ENCODE measurements around the gene COL28A1. TPM values are rescaled to one million over a fixed set of nuclear protein-coding genes. Genes with fewer than 3 reads are reported as not detected.

The COL28A1 gene
- total RNA-seq, 1 donor from 2014 or later: 18.3 TPM

DNA sequence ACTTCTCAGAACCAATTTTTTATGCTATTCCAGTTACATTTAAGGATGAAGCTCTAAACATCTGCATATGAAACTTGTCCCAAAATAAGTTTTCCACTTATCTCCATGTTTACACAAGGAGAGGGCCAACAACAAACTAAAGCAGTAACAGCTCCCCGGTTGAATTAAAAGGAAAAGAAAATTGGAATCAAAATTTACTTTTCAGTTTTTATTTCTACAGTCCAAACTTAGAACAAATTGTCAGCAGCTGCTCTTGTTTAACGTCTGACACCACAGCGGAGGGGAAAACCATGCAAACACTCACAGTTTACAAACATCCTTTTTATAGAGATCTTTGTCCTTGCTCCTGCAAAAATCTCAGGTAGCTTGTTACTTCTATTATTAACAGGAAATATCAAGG, 101.3 kb downstream of the COL28A1 start:
- H3K9me3 Mint-ChIP-seq (ENCODE audit: low read depth): no peaks in the 10 kb centered on the region
- peaks cover 9% of the 10 kb centered on the region for H3K36me3 Mint-ChIP-seq (ENCODE audit: insufficient read depth)
- H3K4me3 Mint-ChIP-seq (ENCODE audit: low read depth): no peak overlapping the region
- no peaks in the 10 kb centered on the region for H3K27me3 Mint-ChIP-seq
- TF ChIP-seq, protein P1, sequence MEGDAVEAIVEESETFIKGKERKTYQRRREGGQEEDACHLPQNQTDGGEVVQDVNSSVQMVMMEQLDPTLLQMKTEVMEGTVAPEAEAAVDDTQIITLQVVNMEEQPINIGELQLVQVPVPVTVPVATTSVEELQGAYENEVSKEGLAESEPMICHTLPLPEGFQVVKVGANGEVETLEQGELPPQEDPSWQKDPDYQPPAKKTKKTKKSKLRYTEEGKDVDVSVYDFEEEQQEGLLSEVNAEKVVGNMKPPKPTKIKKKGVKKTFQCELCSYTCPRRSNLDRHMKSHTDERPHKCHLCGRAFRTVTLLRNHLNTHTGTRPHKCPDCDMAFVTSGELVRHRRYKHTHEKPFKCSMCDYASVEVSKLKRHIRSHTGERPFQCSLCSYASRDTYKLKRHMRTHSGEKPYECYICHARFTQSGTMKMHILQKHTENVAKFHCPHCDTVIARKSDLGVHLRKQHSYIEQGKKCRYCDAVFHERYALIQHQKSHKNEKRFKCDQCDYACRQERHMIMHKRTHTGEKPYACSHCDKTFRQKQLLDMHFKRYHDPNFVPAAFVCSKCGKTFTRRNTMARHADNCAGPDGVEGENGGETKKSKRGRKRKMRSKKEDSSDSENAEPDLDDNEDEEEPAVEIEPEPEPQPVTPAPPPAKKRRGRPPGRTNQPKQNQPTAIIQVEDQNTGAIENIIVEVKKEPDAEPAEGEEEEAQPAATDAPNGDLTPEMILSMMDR (IDR thresholded peaks at IDR 0.05; ENCODE audit: unreplicated experiment): no peak
- no peak overlapping the region for H3K27ac Mint-ChIP-seq
- peaks cover 22% of the 10 kb centered on the region for H3K4me1 Mint-ChIP-seq (ENCODE audit: low read depth)
- no peak for DNase-seq (ENCODE audit: low spot score, unreplicated experiment)

DNA sequence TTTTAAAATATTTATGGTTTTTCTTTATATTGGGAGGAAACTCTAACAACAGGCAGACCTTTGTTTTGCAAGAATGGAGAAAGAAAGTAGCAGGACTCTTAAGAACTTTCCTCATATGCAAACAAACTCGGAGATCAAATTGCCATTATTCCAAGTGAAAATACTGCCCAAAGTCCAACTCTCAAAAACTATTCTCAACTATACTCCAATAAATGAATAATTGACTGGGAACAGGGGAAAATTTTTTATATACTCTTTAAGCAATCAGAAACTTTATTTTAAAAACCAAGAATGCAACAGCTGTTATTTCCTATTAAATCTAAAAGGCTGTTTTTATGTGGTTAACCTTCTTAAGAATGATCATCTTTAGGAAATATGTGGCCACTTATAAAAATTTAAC, 101.9 kb downstream of the COL28A1 start:
- Mint-ChIP-seq H3K27me3 (no peaks in the 10 kb centered on the region), H3K9me3 (ENCODE audit: low read depth) (no peaks in the 10 kb centered on the region), H3K4me1 (ENCODE audit: low read depth) (peaks cover 22% of the 10 kb centered on the region), H3K27ac (no peak overlapping the region), H3K4me3 (ENCODE audit: low read depth) (no peak overlapping the region), H3K36me3 (ENCODE audit: insufficient read depth) (peaks cover 9% of the 10 kb centered on the region)
- TF ChIP-seq, protein P1 (IDR thresholded peaks at IDR 0.05; ENCODE audit: unreplicated experiment): no peak
- no peak for DNase-seq (ENCODE audit: low spot score, unreplicated experiment)

DNA sequence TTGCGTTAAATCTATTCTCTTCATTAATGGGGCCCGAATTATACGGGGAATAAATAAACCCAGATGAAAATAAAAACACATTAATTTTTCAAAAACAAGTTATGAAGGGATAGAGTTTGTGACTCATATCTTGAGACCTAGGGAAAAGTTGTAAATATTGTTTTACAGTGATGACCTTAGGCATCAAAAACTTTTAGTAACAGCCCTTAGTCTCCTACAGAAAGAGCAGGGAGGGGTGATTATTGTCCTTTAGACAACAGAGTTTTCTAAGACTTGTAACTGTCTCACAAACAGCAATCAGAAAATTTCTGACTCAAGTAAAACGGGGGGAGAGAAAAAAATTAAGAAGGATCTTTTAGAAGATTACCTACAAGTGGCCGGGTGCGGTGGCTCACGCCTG, 102.7 kb downstream of the COL28A1 start:
- Mint-ChIP-seq H3K4me3 (ENCODE audit: low read depth) (no peak overlapping the region), H3K36me3 (ENCODE audit: insufficient read depth) (peaks cover 9% of the 10 kb centered on the region), H3K9me3 (ENCODE audit: low read depth) (no peaks in the 10 kb centered on the region), H3K4me1 (ENCODE audit: low read depth) (peaks cover 22% of the 10 kb centered on the region), H3K27ac (no peak overlapping the region), H3K27me3 (no peaks in the 10 kb centered on the region)
- TF ChIP-seq, protein P1 (IDR thresholded peaks at IDR 0.05; ENCODE audit: unreplicated experiment): no peak
- DNase-seq (ENCODE audit: low spot score, unreplicated experiment): no peak

DNA sequence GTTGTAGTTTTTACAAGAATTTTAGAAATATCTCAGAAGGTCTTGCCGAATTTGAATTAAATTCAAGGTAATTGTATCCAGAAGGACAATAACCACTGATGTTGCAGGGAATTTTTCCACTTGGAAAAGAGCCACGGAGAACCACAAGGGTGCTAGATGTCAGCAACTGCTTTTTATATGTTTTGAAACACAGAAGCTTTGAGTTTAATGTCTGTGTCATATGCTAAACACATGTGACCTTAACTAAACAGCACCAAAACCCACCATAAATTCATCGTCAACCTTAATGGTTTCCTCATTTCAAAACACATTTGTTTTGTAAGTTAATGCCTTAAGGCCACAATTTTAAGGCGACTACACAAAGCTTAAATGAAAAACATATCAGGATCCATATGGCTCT, 106.9 kb downstream of the COL28A1 start:
- no peaks in the 10 kb centered on the region for H3K27me3 Mint-ChIP-seq
- H3K27ac Mint-ChIP-seq: no peak overlapping the region
- peaks cover 9% of the 10 kb centered on the region for H3K36me3 Mint-ChIP-seq (ENCODE audit: insufficient read depth)
- H3K9me3 Mint-ChIP-seq (ENCODE audit: low read depth): no peaks in the 10 kb centered on the region
- no peak overlapping the region for H3K4me3 Mint-ChIP-seq (ENCODE audit: low read depth)
- no peak for DNase-seq (ENCODE audit: low spot score, unreplicated experiment)
- H3K4me1 Mint-ChIP-seq (ENCODE audit: low read depth): peaks cover 5% of the 10 kb centered on the region
- TF ChIP-seq, protein P1 (IDR thresholded peaks at IDR 0.05; ENCODE audit: unreplicated experiment): no peak

DNA sequence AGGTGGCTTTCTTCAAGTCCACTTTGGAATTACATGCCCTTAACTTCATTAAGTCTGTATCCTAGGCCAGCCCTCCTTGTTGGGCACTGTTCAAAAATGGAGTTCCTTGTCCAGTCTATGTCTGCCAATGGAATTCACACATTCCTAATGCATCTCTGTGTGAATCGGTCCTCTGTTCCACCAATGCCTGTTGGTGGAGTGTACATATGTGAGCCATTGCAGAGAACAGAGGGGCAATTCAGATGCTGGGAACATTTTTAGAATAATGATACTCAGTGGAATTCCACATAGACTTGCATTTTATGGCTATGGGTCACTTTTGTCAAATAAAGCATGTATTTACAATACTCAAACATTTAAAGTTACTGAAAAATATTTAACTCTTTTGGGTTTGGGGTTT, 108.3 kb downstream of the COL28A1 start:
- Mint-ChIP-seq H3K27ac (no peak overlapping the region), H3K4me1 (ENCODE audit: low read depth) (peaks cover 2% of the 10 kb centered on the region), H3K4me3 (ENCODE audit: low read depth) (no peak overlapping the region), H3K9me3 (ENCODE audit: low read depth) (no peaks in the 10 kb centered on the region), H3K27me3 (no peaks in the 10 kb centered on the region), H3K36me3 (ENCODE audit: insufficient read depth) (peaks cover 9% of the 10 kb centered on the region)
- TF ChIP-seq, protein P1 (IDR thresholded peaks at IDR 0.05; ENCODE audit: unreplicated experiment): no peak
- no peak for DNase-seq (ENCODE audit: low spot score, unreplicated experiment)
